HepG2 (cell line): ENCODE results near the gene ZNF281. TPM values are rescaled to one million over a fixed set of nuclear protein-coding genes. Genes with fewer than 3 reads are reported as not detected.

ENCODE experiments used
- CBX5 ChIP-seq: sonication (generic); formaldehyde crosslinking; IDR thresholded peaks from 2 replicates; pipeline ENCODE4 v1.4.0; 2020; ENCODE audit warnings: missing genetic modification reagents, borderline replicate concordance
- CHD4 ChIP-seq: fragments of 200-600 bp; sonication (generic); IDR thresholded peaks from 2 replicates; pipeline ENCODE4 v1.7.0; 2017; ENCODE audit warnings: mild to moderate bottlenecking, low read length, borderline replicate concordance
- DNMT1 ChIP-seq: sonication (generic); formaldehyde crosslinking; IDR thresholded peaks from 2 replicates; pipeline ENCODE4 v1.5.1; 2020; ENCODE audit warnings: mild to moderate bottlenecking, missing genetic modification reagents
- FLYWCH1 ChIP-seq: sonication (generic); formaldehyde crosslinking; IDR thresholded peaks from 2 replicates; pipeline ENCODE4 v1.8.1; 2023; ENCODE audit warnings: mild to moderate bottlenecking, missing genetic modification reagents
- MIER2 ChIP-seq: IDR thresholded peaks from 2 replicates; pipeline ENCODE4 v1.6.1; 2016; ENCODE audit warnings: missing biosample characterization, missing genetic modification reagents
- MZF1 ChIP-seq: sonication (generic); formaldehyde crosslinking; IDR thresholded peaks from 2 replicates; pipeline ENCODE4 v1.8.1; 2023; ENCODE audit warnings: mild to moderate bottlenecking, missing genetic modification reagents, borderline replicate concordance
- SMYD3 ChIP-seq: sonication (generic); formaldehyde crosslinking; IDR thresholded peaks from 2 replicates; pipeline ENCODE4 v1.8.1; 2023; ENCODE audit warnings: mild to moderate bottlenecking, missing genetic modification reagents
- SNRNP70 ChIP-seq: fragments of 200-400 bp; formaldehyde crosslinking; IDR thresholded peaks from 2 replicates; pipeline ENCODE4 v1.6.1; 2017; ENCODE audit warnings: mild to moderate bottlenecking, low read depth, low read length, moderate library complexity
- ZBTB1 ChIP-seq: sonication (generic); formaldehyde crosslinking; IDR thresholded peaks from 2 replicates; pipeline ENCODE4 v1.4.0; 2020; ENCODE audit warnings: missing genetic modification reagents, borderline replicate concordance
- ZNF30 ChIP-seq: sonication (generic); formaldehyde crosslinking; IDR thresholded peaks from 2 replicates; pipeline ENCODE4 v1.5.0; 2020; ENCODE audit warnings: mild to moderate bottlenecking, missing genetic modification reagents
- ZNF331 ChIP-seq: sonication (generic); formaldehyde crosslinking; IDR thresholded peaks from 2 replicates; pipeline ENCODE4 v1.4.0; 2020; ENCODE audit warnings: missing genetic modification reagents
- ZNF512 ChIP-seq: sonication (generic); formaldehyde crosslinking; IDR thresholded peaks from 2 replicates; pipeline ENCODE4 v1.4.0; 2020; ENCODE audit warnings: mild to moderate bottlenecking, missing genetic modification reagents
- ZNF720 ChIP-seq: sonication (generic); formaldehyde crosslinking; IDR thresholded peaks from 2 replicates; pipeline ENCODE4 v1.4.0; 2020; ENCODE audit warnings: missing genetic modification reagents
- ZNF746 ChIP-seq: sonication (generic); formaldehyde crosslinking; IDR thresholded peaks from 2 replicates; pipeline ENCODE4 v1.8.0; 2022; ENCODE audit warnings: mild to moderate bottlenecking, missing genetic modification reagents
- ZNF761 ChIP-seq: sonication (generic); formaldehyde crosslinking; conservative IDR thresholded peaks from 2 replicates; pipeline ENCODE4 v1.4.0; 2020; ENCODE audit warnings: mild to moderate bottlenecking, missing genetic modification reagents
- ZNF850 ChIP-seq: sonication (generic); formaldehyde crosslinking; conservative IDR thresholded peaks from 2 replicates; pipeline ENCODE4 v1.9.0; 2021; ENCODE audit warnings: mild to moderate bottlenecking, missing genetic modification reagents
- polyA plus RNA-seq, 8 experiments: library from polyadenylated mRNA; depleted of rRNA in 3 of 8; stranded (reverse) in 7 of 8; unstranded in 1 of 8; fragments of >200 nt; fragmentation: Illumina TruSeq in 4 of 8; extraction: Trizol in 4 of 8; gene quantifications; 2 replicates each; pipeline versions ENCODE4 v1.2.1 to v1.2.3, GENCODE V29; 2011 to 2016; ENCODE audit warnings: low read depth in 4 of 8, missing spikeins in 1 of 8, mixed read lengths in 1 of 8; ENCODE audit not compliant: insufficient read depth in 1 of 8
- total RNA-seq, 5 experiments: library from RNA; depleted of rRNA; stranded (reverse); fragments of >200 nt; fragmentation: Illumina TruSeq; extraction: Trizol; gene quantifications; 2 replicates each; pipeline ENCODE4 v1.2.3, GENCODE V29; 2016; ENCODE audit warnings: low read depth in 1 of 5
- TF ChIP-seq, protein P1 (sequence below): sonication (generic); formaldehyde crosslinking; IDR thresholded peaks from 2 replicates; pipeline ENCODE4 v1.5.1; 2020; ENCODE audit warnings: mild to moderate bottlenecking, missing genetic modification reagents, borderline replicate concordance
- TF ChIP-seq, protein P2 (sequence below): sonication (generic); formaldehyde crosslinking; IDR thresholded peaks from 2 replicates; pipeline ENCODE4 v1.5.1; 2020; ENCODE audit warnings: missing genetic modification reagents, mild to moderate bottlenecking, borderline replicate concordance

The ZNF281 gene
- total and polyA plus RNA-seq, 2 of the 13 experiments (the other 11 are each of a cell fraction or from before 2014, with no cell fraction given): 7.7 to 20.6 TPM

GRCh38 chr1:200409761-200410565 is at the start of gene ZNF281 (continued):
- TF ChIP-seq, protein P1, sequence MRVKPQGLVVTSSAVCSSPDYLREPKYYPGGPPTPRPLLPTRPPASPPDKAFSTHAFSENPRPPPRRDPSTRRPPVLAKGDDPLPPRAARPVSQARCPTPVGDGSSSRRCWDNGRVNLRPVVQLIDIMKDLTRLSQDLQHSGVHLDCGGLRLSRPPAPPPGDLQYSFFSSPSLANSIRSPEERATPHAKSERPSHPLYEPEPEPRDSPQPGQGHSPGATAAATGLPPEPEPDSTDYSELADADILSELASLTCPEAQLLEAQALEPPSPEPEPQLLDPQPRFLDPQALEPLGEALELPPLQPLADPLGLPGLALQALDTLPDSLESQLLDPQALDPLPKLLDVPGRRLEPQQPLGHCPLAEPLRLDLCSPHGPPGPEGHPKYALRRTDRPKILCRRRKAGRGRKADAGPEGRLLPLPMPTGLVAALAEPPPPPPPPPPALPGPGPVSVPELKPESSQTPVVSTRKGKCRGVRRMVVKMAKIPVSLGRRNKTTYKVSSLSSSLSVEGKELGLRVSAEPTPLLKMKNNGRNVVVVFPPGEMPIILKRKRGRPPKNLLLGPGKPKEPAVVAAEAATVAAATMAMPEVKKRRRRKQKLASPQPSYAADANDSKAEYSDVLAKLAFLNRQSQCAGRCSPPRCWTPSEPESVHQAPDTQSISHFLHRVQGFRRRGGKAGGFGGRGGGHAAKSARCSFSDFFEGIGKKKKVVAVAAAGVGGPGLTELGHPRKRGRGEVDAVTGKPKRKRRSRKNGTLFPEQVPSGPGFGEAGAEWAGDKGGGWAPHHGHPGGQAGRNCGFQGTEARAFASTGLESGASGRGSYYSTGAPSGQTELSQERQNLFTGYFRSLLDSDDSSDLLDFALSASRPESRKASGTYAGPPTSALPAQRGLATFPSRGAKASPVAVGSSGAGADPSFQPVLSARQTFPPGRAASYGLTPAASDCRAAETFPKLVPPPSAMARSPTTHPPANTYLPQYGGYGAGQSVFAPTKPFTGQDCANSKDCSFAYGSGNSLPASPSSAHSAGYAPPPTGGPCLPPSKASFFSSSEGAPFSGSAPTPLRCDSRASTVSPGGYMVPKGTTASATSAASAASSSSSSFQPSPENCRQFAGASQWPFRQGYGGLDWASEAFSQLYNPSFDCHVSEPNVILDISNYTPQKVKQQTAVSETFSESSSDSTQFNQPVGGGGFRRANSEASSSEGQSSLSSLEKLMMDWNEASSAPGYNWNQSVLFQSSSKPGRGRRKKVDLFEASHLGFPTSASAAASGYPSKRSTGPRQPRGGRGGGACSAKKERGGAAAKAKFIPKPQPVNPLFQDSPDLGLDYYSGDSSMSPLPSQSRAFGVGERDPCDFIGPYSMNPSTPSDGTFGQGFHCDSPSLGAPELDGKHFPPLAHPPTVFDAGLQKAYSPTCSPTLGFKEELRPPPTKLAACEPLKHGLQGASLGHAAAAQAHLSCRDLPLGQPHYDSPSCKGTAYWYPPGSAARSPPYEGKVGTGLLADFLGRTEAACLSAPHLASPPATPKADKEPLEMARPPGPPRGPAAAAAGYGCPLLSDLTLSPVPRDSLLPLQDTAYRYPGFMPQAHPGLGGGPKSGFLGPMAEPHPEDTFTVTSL (CRISPR knock-in tag): peak; percentile 57; the same call in 1 of the 2 replicates
- TF ChIP-seq CHD4 (no peak), ZNF720 (CRISPR knock-in tag) (no peak), ZNF761 (CRISPR knock-in tag) (0 out of 2 replicates have a peak, but pooled peaks have one; percentile 37), ZNF850 (no peak), ZNF746 (CRISPR knock-in tag) (no peak), SNRNP70 (no peak), ZNF331 (CRISPR knock-in tag) (peak; percentile 32; the same call in 1 of the 2 replicates), MIER2 (CRISPR knock-in tag) (no peak), FLYWCH1 (no peak), ZBTB1 (CRISPR knock-in tag) (no peak), ZNF30 (CRISPR knock-in tag) (no peak), SMYD3 (CRISPR knock-in tag) (no peak), ZNF512 (CRISPR knock-in tag) (no peak), CBX5 (CRISPR knock-in tag) (no peak), MZF1 (CRISPR knock-in tag) (no peak), DNMT1 (no peak)
- TF ChIP-seq, protein P2, sequence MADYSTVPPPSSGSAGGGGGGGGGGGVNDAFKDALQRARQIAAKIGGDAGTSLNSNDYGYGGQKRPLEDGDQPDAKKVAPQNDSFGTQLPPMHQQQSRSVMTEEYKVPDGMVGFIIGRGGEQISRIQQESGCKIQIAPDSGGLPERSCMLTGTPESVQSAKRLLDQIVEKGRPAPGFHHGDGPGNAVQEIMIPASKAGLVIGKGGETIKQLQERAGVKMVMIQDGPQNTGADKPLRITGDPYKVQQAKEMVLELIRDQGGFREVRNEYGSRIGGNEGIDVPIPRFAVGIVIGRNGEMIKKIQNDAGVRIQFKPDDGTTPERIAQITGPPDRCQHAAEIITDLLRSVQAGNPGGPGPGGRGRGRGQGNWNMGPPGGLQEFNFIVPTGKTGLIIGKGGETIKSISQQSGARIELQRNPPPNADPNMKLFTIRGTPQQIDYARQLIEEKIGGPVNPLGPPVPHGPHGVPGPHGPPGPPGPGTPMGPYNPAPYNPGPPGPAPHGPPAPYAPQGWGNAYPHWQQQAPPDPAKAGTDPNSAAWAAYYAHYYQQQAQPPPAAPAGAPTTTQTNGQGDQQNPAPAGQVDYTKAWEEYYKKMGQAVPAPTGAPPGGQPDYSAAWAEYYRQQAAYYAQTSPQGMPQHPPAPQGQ: no peak
